Progenitor cell of endocrine pancreas (in vitro differentiated cells): ENCODE results near the gene NRIP1. TPM values are rescaled to one million over a fixed set of nuclear protein-coding genes. Genes with fewer than 3 reads are reported as not detected.

Experiments used
- DNase-seq: peaks from one replicate; pipeline ENCODE4 v3.0.0; 2021; ENCODE audit warnings: low spot score; ENCODE audit not compliant: unreplicated experiment
- H3K27ac Mint-ChIP-seq: 2 replicates; pipeline ENCODE4 v1.8.0; 2021; ENCODE audit warnings: mild to moderate bottlenecking, moderate library complexity, mixed read lengths
- H3K27me3 Mint-ChIP-seq: 2 replicates; pipeline ENCODE4 v1.8.0; 2021; ENCODE audit warnings: mixed read lengths
- H3K36me3 Mint-ChIP-seq: 2 replicates; pipeline ENCODE4 v1.8.0; 2022; ENCODE audit warnings: mixed read lengths; ENCODE audit not compliant: insufficient read depth
- H3K4me1 Mint-ChIP-seq: 2 replicates; pipeline ENCODE4 v1.8.0; 2021; ENCODE audit warnings: low read depth, mixed read lengths
- H3K4me3 Mint-ChIP-seq: 2 replicates; pipeline ENCODE4 v1.8.0; 2021; ENCODE audit warnings: low read depth, mild to moderate bottlenecking, moderate library complexity, mixed read lengths
- H3K9me3 Mint-ChIP-seq: 2 replicates; pipeline ENCODE4 v1.8.0; 2021; ENCODE audit warnings: low read depth, mixed read lengths
- CTCF ChIP-seq: fragments of 200-600 bp; sonication (generic); IDR thresholded peaks from one replicate; pipeline ENCODE4 v1.5.0; 2021; ENCODE audit warnings: antibody characterized with exemption, mild to moderate bottlenecking; ENCODE audit not compliant: unreplicated experiment
- total RNA-seq: library from RNA; stranded (reverse); gene quantifications from 2 replicates; pipeline ENCODE4 v1.2.1, GENCODE V29; 2021

Gene NRIP1
- total RNA-seq, 1 donor from 2014 or later, result 69.4 TPM

DNA sequence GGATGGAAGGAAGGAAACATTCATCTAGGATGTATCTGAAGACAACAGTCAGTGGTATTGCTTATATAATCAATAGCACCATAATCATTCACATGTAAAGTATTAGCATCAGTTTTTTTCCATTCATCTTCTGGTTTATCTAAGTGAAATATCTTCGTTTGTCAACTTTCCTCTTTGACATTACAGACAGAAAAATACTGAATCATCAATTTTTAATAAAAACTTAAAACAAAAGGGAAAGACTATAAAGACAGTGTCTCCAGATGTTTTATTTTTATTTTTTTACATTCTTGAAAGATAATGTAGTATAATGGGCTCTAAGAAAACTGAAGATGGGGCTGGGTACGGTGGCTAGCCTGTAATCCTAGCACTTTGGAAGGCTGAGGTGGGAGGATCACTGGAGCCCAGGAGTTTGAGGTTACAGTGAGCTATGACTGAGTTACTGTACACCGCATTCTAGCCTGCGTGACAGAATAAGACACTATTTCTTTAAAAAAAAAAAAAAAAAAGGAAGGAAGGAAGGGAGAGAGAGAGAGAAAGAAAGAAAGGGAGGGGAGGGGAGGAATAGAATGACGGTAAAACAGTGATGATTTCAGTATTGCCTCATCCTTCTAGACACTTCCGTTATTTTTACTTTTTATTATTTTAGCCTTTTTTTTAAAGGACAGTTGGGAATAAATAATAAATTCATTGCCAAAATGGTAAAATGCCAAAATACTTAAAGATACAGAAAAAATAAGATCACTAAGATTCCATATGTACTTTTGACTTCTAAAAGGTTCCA lies 89.5 kb downstream of the NRIP1 start:
- no peak for TF ChIP-seq CTCF
- no peak overlapping the region for H3K27ac Mint-ChIP-seq
- H3K4me3 Mint-ChIP-seq, result no peak overlapping the region
- H3K9me3 Mint-ChIP-seq, result no peaks in the 10 kb centered on the region
- H3K27me3 Mint-ChIP-seq, result no peaks in the 10 kb centered on the region
- H3K36me3 Mint-ChIP-seq, result peaks cover 16% of the 10 kb centered on the region
- peaks cover 2% of the 10 kb centered on the region for H3K4me1 Mint-ChIP-seq
- no peak for DNase-seq

- peak overlapping the region; percentile 20 for H3K27ac Mint-ChIP-seq
- no peak overlapping the region for H3K4me3 Mint-ChIP-seq
- DNase-seq, result no peak
- H3K9me3 Mint-ChIP-seq, result no peaks in the 10 kb centered on the region
- peaks cover 2% of the 10 kb centered on the region for H3K4me1 Mint-ChIP-seq
- no peaks in the 10 kb centered on the region for H3K27me3 Mint-ChIP-seq
- peaks cover 17% of the 10 kb centered on the region for H3K36me3 Mint-ChIP-seq
- no peak for TF ChIP-seq CTCF
These were observed 92.1 kb downstream of the NRIP1 start for GRCh38 chr21:14972678-14973077.

DNA sequence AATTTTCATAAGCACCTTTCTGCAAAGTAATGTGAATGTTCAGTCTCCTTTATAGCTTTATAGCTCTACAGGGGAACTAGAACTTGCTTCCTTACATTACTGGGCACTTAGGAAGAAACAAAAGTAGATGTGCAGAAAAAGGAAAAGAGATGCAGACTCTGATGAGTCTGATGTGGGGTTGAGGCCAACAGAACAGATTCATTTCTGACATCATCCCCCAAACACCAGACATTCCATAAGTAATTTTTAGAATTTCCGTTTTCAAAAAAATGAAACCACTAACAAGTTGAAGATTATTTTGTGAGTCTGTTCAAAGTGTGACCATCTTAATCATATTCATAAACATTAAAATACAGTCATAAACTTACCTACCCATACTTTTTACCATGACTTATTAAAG lies 96.0 kb downstream of the NRIP1 start:
- Mint-ChIP-seq H3K27ac (no peak overlapping the region), H3K36me3 (peaks cover 36% of the 10 kb centered on the region), H3K4me1 (peaks cover 12% of the 10 kb centered on the region), H3K27me3 (no peaks in the 10 kb centered on the region), H3K4me3 (no peak overlapping the region), H3K9me3 (peaks cover 5% of the 10 kb centered on the region)
- no peak for DNase-seq
- TF ChIP-seq CTCF, result no peak

DNA sequence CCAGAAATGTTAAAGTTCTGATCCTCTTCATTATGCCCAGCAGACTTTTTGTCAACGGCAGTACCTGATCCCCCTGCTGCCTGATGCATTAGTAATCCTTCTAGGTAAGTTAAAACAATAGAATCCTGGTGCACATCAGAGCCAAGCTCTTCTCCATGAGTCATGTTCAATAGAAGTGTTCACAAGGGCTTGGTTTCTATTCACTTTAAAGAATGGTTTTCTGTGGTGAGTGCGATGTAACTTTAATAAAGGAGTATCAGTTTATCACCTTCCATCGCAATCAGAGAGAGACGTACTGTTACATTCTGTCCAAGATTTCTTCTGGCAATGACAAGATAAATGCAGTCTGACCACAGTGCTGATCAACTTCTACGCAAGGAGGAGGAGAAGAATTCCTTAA lies 96.8 kb downstream of the NRIP1 start:
- Mint-ChIP-seq H3K36me3 (peaks cover 39% of the 10 kb centered on the region), H3K27ac (no peak overlapping the region), H3K27me3 (no peaks in the 10 kb centered on the region), H3K4me3 (no peak overlapping the region), H3K4me1 (peaks cover 12% of the 10 kb centered on the region), H3K9me3 (peaks cover 5% of the 10 kb centered on the region)
- no peak for TF ChIP-seq CTCF
- no peak for DNase-seq

DNA sequence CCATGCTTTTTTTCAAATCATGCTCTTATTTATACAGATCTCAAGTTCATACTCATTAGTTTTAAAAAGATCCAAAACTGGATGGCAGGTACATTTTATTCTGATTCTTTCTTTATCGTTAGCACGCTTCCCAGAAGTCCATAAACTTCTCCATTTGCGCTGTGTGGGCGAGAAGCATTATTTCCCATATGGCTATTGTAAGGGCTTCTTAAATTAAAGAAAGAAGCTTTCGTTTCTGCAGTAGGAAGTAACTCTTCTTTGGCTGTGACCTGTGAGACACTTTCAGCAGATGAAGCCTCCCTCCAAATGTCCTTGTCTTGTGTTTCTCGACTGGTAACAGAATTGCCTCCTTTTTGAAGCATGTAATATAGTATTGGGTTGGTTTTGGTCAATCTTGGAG lies 100.2 kb downstream of the NRIP1 start:
- no peak for TF ChIP-seq CTCF

More for the DNA sequence above, 100.2 kb downstream of the NRIP1 start:
- peaks cover 5% of the 10 kb centered on the region for H3K9me3 Mint-ChIP-seq
- H3K4me1 Mint-ChIP-seq, result peaks cover 15% of the 10 kb centered on the region
- no peak for DNase-seq
- no peak overlapping the region for H3K4me3 Mint-ChIP-seq
- peaks cover 36% of the 10 kb centered on the region for H3K36me3 Mint-ChIP-seq
- H3K27me3 Mint-ChIP-seq, result no peaks in the 10 kb centered on the region
- no peak overlapping the region for H3K27ac Mint-ChIP-seq
